IPS-11a (cell line): ENCODE data around the gene TCL1B.
"Not testable (repeated sequence)": the region's sequence is repeated elsewhere in the genome, so short reads cannot be mapped to it uniquely, and the experiment has no call there.

Source experiments
- H3K4me3 ChIP-seq: one replicate; pipeline ENCODE4 v1.5.1; 2013; ENCODE audit warnings: low read depth, low read length, control low read depth

The TCL1B gene, protein sequence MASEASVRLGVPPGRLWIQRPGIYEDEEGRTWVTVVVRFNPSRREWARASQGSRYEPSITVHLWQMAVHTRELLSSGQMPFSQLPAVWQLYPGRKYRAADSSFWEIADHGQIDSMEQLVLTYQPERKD

DNA sequence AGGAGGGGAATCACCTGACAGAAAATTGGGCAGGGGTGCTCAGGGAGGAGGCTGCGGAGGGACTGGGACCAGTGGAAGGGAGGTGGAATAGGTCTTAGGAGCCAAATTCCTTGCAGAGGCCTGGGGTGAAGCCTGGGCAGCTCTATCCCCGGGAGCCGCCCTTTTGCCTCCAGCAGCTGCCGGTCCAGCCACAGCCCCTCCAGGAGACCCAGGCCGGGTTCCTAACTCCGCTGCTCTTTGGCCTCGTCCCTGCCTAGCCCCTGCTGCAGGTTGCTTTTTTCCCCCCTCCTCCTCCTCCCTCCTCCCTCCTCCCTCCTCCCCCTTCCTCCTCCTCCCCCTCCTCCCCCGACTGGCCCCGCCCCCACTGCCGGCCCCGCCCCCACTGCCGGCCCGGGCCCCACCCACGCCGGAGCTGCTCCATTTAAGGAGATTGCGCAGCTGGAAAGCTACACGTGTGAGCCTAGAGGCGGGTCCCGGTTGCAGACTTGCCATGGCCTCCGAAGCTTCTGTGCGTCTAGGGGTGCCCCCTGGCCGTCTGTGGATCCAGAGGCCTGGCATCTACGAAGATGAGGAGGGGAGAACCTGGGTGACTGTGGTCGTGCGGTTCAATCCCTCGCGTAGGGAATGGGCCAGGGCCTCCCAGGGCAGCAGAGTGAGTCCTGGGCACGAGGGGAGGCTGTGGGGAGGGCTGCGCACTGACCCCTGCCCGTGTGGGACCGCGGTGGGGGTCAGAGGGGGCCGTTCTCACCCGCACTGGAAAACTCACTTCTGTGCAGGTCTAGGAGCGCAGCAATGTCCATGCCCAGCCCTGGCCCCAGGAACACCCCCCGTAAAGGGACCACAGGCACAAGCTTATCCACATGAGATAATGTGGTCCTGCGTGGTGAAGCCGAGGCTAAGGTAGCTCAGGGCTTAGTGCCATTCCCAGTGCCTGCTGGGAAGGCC lies at the start of gene TCL1B:
Gene TCL1B, plus strand, starts transcription at position 449 of the 945 bp plus-strand sequence. Its CDS starts 42 bp downstream, at position 491.
- no peak within 1 kb of the TSS for H3K4me3 ChIP-seq

DNA sequence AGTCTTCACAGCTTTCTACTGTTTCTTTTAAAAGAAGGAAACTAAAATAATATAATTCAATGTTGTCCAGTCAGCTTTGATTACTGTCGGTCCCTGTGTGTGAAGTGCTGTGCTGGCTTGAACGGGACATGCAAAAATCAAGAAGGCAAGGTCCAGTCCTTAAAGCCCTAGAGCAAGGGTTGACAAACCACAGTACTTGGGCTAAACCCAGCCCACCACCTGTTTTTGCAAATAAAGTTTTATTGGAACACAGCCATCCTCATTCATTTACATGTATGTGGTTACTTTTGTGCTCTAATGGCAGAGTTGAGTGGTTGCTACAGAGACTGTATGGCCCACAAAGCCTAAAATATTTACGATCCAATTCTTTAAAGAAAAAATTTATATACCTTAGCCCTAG lies 41.2 kb upstream of the TCL1B start:
- H3K4me3 ChIP-seq = no peak overlapping the region

DNA sequence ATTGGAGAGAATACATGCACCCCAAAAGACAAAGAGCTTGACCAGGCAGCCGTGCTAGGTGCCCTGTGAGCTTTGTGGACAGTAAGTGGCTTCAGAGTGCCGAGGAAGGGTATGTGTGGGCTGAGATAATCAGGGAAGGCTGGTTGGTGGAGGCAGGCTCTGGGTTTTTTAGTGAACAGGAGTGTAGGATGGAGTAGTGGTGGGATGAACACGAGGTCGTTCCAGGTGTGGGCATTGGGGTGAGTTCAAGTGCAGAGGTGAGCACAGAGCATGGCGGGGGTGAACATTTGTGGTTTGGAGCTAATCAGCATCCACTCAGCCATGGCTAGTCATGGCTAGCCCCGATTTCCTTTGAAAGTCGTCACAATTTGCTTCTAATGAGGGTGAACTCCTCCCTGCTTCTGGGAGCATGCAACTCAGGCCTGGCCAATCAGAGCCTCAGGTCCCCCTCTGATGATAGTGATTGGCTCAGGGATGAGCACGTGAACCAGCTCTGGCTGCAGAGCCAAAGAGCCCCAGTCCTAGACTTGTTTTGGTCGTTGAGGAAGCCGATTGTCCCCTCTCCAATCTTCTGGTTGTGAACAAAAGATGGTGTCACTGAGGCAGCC lies 40.7 kb upstream of the TCL1B start:
- H3K4me3 ChIP-seq = no peak overlapping the region

DNA sequence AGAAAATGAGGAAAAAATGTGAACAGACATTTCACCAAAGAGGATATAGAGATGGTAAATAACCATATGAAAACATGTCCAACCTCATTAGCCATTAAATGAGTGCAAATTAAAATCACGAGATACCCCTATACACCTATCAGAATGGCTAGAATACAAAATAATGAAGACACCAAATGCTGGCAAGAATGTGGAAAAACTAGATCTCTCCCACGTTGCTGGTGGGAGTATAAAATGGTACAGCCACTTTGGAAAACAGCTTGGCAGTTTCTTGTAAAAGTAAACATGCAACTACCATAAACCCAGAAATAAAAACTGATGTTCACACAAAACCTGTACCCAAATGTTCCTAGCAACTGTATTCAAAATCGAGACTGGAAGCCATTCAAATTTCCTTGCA lies 38.3 kb upstream of the TCL1B start:
- H3K4me3 ChIP-seq = no peak overlapping the region

DNA sequence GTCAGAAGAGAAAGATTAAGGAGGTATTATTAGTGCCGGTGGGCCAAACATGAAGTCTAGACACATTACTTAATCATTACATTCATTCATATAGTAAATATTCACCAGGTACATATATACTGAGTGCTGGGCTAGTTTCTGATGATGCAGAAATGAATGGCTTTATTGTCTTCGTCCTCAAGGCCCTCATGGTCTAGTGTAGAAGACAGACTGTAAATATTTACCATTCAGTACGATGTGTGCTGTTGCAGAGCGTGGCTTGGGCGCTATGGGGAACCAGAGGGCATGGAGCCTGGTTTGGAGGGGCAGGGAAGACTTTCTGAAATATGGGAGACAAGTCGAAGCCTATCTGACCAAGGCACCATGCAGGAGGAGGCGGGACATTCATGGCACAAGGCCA lies 37.0 kb upstream of the TCL1B start:
- H3K4me3 ChIP-seq = no peak overlapping the region

DNA sequence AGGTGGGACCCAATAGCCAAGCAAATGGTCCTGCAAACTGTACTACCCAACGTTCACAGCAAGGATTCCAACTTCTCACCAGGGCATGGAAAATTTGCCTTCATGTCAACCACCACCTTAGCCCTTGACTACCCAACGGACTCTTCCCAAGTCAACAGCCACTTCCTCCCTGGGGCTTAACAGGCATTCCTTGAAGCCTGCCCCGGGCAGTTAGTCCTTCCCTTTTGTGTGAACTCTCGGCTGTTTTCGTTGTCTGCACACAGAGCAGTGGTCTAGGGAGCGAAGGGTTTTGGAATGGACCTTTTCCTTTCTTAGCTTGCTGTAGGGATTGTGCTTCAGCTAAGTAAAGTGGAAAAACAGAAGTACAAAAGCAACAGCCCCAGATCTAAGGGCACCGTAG lies 35.2 kb upstream of the TCL1B start:
- no peak overlapping the region for H3K4me3 ChIP-seq

DNA sequence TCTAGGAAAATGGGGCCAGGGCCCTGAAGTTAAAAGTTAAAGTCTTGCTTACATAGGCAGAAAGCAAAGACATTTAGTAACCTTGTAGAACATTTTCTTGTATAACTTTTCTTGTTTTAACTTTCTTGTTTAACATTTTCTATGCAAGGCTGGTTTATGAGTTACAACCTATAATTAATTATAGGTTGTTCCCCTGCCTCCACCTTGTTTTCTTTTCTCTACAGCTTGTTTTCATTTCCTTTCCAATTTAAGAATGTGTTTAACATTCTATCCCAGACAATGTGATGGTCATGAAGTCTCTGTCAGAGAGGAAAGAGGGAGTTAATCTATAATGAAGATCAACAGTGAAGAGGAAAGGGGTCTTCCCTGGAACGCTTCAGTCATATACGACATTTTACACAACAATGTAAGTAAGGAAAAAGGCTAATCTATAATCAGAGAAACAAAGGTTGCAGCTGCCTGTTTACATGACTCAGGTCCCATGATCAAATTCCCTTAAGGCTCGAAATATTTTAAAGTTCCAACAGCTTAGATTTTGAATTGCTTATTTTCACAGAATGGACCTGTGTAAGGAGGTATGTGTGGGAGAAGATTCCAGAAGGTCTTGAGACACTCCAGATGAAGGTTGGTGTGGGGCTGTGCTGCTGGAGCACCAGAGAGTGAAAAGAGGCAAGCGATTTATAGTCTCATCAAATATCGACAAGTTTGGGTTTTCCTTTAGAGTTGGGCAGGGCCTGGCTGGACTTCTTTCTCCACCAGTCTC lies 34.2 kb upstream of the TCL1B start:
- no peak overlapping the region for H3K4me3 ChIP-seq

DNA sequence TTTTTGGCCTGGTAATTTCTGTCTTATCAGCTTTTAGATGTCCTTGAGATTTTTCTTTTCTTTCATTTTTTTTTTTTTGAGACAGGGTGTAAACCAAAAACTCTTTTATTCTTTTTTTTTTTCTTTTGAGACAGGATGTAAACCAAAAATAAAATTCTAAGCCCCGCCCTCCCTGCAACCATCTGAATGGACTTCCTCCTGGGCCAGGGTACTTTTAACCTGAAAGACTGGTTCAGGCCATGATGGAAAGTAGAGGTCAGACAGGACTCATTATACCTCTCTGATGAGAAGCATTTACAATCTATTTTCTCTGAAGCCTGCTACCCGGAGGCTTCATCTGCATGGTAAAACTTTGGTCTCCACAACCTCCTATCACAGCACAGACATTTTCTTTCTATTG lies 33.5 kb upstream of the TCL1B start:
- H3K4me3 ChIP-seq = no peak overlapping the region

DNA sequence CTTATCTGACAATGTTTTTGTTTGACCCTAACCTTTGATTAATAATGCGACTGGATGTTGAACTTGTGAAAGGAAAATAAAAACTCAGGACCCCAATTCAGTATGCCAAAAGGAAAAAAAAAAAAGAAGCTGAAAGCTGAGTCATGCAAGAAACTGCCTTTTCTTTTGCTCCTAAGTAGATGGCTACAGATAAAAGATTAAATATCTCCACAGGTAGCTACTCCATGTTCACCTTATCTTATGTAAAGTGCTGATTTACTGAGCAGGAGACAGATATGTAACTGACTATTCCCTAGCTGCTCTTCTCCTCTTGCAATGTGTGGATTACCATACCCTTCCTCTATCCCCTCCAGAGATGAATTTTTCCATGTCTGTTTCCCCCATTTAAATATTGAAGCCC lies 30.8 kb upstream of the TCL1B start:
- H3K4me3 ChIP-seq = no peak overlapping the region

DNA sequence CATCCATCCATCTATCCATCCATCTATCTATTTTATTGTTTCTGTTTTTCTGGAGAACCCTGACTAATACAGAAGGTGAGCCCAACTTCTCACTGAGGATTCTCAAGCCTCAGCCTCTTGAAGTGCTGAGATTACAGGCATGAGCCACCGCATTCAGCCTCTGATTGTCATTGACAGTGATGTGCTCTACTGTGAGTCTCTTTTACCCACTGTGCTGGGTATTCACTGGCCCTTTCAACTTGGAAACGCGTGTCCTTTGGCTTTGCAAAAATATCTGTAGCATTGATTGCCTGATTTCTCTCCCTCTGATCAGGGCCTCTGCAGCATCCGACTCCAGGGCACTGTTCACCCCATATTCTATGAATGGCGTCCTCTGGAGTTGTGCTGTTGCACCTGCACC lies 29.6 kb upstream of the TCL1B start:
- H3K4me3 ChIP-seq = no peak overlapping the region

DNA sequence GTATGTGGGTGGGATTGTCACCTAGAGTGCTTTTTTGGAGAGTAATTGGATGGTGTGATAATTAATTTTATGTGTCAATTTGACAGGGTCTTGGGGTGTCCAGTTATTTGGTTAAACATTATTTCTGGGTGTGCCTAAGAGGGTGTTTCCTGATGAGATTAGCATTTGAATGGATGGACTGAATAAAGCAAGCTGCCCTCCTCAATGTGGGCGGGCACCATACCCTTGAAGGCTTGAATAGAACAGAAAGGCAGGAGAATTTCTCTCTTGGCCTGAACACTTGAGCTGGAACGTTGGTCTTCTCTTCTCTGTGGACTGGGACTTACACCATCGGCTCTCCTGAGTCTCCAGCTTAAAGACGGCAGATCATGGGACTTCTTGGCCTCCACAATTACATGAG lies 28.8 kb upstream of the TCL1B start:
- H3K4me3 ChIP-seq = no peak overlapping the region

DNA sequence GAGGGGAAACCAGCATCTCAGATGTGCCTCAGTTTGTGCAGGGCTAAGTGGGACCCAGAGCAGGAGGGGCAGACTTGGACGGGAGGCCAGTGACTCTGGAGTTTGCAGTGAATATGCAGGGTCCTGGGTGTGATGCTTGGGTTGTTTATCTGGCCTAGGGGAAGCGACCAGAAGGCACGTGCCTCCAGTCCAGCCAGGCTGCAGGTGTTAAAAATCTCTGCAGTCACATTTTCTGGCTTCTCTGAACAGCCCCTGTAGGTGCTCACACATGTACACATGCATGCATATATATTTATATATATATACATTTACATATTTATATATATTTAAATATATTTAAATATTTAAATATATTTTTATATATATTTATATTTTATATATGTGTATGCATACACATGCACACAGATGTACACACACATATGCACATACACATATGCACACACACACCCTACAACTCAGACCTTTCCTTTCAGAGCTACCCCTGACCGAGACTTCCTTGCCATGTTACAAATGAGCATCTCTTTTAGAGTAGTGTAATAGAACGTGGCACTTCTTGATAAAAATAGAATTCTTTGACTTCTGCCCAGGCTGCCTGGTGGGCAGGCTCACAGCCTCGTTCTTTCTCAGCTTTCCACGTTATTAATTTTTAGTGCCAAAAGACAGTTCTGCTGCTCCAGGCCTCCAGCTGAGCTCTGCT lies 26.8 kb upstream of the TCL1B start:
- no peak overlapping the region for H3K4me3 ChIP-seq

DNA sequence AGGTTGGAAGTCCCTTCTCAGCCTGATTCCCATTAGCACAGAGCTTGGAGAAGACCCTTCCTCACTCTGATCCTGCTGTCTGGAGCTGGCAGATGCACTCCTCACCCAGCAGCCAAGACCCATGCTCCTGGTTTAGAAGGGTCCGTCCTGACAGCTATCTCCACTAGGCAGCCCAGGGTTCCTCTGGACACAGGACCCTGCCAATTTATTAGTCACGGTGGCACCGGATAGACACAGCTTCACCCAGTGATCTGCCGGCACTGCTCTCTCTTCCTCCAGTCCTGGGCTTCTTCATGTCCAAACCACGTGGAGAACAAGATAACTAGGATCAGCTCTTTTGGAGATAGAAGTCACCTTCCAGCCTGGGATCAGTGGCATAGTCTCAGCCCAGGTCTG lies 26.2 kb upstream of the TCL1B start:
- H3K4me3 ChIP-seq = no peak overlapping the region

DNA sequence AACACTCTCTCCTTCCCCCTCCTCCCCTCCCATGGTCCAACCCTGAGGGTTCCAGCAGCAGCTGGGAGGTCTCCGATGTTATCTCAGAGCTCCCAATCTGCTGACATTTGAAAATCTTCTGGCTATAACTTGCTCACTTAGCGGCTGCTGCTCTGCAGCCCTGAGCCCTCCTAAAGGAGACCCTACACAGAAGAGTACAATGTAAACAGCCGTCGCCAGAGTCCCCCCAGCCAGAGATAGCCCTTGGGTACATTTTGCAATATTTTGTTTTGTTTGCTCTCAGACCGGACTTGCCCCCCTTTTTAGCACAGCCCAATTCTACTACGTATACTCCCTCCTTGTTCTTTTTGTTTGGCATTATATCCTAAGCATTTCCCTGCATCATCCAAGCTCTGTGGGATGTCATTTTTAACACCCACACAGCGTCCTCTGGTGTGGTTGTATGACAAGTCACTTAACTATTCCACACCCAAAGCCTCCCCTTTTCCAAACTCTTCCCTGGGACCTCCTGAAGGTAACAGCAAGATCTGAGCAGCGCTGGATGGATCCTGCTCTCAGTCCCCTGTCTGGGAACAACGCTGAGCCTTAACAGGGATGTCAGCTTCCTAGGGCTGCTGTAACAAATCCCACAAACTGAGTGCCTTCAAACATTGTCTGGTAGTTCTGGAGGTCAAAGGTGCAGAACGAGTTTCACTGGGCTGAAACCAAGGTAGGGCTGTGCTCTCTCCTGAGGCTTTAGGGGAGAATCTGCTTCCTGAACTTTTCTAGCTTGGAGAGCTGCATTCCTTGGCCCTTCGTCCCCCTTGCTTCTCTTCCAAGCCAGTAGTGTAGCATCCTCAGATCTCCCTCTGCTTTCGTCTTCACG lies 25.3 kb upstream of the TCL1B start:
- H3K4me3 ChIP-seq = no peak overlapping the region

DNA sequence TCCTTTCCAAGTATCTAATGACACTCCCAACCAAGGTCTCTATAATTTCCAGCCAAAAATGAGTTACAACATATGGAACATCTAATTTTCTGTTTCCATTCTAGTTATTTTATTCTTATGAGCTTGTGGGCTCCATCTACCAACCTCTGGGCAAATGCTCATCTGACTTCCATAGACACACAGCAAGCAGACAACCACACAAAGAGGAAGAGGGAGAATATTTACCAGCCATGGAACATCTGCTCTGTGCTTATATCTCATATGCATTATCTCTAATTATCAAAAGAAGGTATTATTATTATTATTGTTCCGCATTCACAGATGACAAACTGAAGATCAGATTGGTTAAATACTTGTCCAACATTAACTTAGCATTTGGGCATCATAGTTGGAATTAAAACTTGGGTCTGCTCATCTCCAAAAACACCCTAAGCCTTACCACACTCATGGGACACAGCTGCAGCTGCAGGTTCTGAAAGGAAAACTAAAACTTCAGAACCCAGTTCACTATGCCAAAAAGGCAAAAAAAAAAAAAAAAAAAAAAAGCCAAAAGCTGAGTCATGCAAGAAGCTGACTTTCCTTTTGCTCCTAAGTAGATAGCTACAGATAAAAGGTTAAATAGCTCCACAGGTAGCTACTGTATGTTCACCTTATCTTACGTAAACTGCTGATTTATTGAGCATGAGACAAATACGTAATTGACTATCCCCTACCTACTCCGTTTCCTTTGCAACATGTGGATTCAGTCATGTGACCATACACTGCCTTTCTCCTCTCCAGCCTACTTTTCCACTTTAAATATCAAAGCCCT lies 23.6 kb upstream of the TCL1B start:
- no peak overlapping the region for H3K4me3 ChIP-seq

DNA sequence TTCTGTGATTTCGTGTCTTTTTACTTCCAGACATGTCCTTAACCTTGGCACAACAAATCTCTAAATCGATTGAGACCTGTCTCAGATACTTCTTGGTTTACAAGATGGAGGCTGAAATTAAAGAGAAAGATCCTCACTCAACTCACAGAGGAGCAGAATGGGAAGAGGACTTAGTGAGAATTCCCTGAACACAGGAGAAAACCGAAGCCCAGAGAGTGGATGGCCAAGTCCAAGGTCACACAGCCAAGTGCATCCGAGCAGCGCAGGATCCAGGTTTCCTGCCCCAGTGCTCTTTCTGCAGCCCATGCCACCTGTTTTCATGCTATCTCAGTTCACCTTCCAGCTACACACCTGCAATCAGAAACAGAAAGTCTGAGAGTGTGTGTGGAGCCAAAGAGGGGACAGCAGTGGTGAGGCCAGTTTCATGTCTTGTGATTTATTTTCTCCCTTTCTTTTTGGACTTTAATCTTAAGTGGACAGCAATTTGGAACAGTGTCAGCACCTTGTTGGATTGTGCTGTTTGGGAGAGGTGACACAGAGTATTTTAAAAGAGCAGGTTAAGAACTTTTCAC lies 22.9 kb upstream of the TCL1B start:
- H3K4me3 ChIP-seq = no peak overlapping the region

DNA sequence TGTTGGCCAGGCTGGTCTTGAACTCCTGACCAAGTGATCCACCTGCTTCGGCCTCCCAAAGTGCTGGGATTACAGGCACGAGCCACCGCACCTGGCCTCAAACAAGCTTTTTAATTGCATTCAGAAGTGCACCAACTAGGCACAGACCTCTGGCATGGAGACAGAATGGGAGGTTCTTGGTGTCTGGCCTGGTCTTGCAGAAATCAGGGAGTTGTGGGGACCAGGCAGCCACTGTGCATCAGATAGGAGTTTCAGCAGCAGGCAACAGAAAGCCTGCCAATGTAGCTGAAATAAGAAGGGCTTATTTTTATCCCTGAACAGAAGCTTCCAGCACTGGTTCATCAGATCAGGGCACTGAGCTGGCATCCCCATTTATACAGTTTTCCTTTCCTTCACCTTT lies 22.2 kb upstream of the TCL1B start:
- H3K4me3 ChIP-seq = no peak overlapping the region

DNA sequence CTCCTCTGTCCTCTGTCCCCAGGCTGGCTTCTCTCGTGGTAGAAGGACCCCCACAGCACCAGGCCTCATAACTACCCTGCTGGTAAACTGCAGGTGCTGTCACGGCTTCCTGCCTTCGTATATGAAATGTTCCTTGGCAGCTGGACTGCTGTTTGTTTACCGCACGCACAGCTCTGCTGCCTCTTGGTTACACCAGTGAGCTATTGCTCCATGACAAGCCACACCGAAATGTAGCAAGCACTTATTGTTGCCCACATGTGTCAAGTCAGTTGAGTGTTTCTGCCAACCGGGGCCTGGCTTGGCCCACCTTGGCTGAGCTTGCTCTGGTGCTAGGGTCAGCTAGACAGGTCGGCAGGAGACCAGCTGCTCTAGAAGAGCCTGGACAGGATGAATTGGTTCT lies 21.7 kb upstream of the TCL1B start:
- no peak overlapping the region for H3K4me3 ChIP-seq

DNA sequence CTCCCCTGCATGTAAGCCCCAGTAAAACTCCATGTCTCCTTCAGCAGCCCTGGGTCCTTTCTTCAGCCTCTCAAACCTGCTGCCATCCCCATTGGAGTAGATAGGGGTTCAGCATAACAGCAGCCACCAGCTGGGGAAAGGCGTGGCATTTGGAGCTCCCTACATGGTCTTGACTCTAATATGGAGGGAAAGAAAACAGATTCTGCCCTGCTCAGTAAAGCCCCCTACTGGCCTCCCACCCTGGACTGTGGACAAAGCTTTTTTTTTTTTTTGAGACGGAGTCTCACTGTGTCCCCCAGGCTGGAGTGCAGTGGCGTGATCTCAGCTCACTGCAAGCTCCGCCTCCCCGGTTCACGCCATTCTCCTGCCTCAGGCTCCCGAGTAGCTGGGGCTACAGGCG lies 20.7 kb upstream of the TCL1B start:
- not testable (repeated sequence) for H3K4me3 ChIP-seq
